GM19452 (cell line): ENCODE results near the gene LAMTOR3.
"Not testable (repeated sequence)": the region's sequence is repeated elsewhere in the genome, so short reads cannot be mapped to it uniquely, and the experiment has no call there.

Experiments
- ATAC-seq: cut with Tn5 transposase; IDR thresholded peaks from one replicate; pipeline ENCODE4 v1.9.1; 2021; ENCODE audit not compliant: unreplicated experiment

LAMTOR3 gene

DNA sequence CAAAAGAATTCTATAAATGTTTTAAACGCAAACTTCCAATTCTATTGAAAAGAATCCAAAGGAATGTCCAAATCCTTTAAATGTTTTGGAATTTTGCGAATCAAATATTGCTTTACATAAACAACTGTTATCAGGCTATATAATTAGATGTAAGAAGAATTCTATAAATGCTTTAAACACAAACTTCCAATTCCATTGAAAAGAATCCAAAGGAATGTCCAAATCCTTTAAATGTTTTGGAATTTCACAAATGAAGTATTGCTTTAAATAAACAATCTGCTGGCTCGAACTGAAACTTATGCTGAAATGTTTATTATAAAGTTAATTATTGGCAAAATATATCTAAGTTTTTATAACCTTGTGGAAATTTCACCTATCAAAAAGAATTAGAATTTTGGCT, 61.5 kb downstream of the LAMTOR3 start:
- no peak for ATAC-seq

GRCh38 chr4:99832321-99832720, 61.9 kb downstream of the LAMTOR3 start:
- ATAC-seq: no peak

DNA sequence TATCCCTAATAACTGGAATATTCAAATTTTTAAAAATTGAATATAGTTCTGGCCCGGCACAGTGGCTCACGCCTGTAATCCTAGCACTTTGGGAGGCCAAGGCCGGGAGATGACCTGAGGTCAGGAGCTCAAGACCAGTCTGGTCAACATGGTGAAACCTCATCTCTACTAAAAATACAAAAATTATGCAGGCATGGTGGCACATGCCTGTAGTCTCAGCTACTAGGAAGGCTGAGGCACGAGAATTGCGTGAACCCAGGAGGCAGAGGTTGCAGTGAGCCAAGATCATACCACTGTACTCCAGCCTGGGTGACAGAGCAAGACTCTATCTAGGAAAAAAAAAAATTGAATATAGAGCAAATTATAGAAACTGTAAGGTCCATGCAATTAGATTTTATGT, 64.2 kb downstream of the LAMTOR3 start:
- not testable (repeated sequence) for ATAC-seq

DNA sequence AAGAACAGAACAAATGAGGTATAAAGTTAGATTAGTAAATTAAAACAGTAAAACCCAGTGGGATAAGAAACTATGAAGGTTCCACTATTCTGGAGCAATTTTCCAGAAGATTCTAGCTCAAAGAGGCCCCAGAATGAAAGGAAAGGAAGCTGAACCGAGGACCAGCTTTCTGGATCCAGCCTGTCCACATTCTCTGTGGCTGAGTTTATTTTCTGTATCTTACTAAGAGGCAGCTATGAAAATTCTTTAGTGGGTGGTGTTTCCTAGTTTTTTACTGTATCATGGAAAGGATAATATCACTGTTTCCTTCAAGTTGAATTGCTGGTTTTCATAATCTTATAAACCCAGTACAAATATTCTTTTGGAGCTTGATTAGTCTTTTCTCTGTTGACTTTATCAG, 65.8 kb downstream of the LAMTOR3 start:
- ATAC-seq: no peak
